ENCODE results near the gene TSPAN4. TPM values are rescaled to one million over a fixed set of nuclear protein-coding genes. Genes with fewer than 3 reads are reported as not detected.

The TSPAN4 gene
- polyA plus RNA-seq, 3 donors = 52.6 to 75.5 (median 63.1) TPM

DNA sequence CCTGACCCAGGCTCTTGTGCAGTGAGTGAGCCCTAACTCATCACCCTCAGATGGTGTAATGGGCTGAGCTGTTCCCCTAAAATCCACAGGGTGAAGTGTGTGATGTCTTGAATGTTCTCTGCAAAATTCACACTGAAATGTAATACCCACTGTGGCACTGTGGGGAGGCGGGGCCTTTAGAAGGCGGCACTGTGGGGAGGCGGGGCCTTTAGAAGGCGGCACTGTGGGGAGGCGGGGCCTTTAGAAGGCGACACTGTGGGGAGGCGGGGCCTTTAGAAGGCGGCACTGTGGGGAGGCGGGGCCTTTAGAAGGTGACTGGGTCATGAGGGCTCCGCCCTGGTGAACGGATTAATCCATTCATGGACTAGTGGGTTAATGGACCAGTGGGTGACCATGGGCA lies 34.9 kb downstream of the TSPAN4 start:
- Histone ChIP-seq H3K79me2 (ENCODE audit: insufficient read depth, low read length) (no peaks in the 10 kb centered on the region), H2AFZ (ENCODE audit: insufficient read depth, low read depth, low read length, poor library complexity, severe bottlenecking) (no peak overlapping the region), H3K27ac (ENCODE audit: low read depth in 1 of 2, low read length in 2 of 2) (no peak overlapping the region), H3K4me3 (replicated peaks in 1 of 3; ENCODE audit: low read depth in 2 of 3, low read length in 3 of 3) (no peak overlapping the region), H3K9ac (ENCODE audit: insufficient read depth, low read length, poor library complexity, severe bottlenecking) (no peak overlapping the region), H3K36me3 (replicated peaks in 1 of 2; ENCODE audit: control insufficient read depth in 1 of 2, insufficient read depth in 2 of 2, low read length in 2 of 2) (peaks cover 3 to 11% of the 10 kb centered on the region in 2 donors), H3K9me3 (replicated peaks in 1 of 2; ENCODE audit: control insufficient read depth in 1 of 2, insufficient read depth in 1 of 2, low read length in 2 of 2) (no peaks in the 10 kb centered on the region), H3K4me1 (ENCODE audit: control insufficient read depth in 1 of 2, insufficient read depth in 2 of 2, low read length in 2 of 2) (no peaks in the 10 kb centered on the region), H3K27me3 (ENCODE audit: control insufficient read depth in 2 of 2, insufficient read depth in 2 of 2, low read length in 2 of 2) (no peaks in the 10 kb centered on the region), H4K20me1 (ENCODE audit: insufficient read depth, low read length) (no peaks in the 10 kb centered on the region), H3K4me2 (replicated peaks; ENCODE audit: extremely low read depth, low read length, poor library complexity, severe bottlenecking) (no peak overlapping the region)
- Mint-ChIP-seq H3K4me3 (no peak overlapping the region), H3K27me3 (ENCODE audit: low read depth in 3 of 3) (peaks cover 0 to 1% (median 1%) of the 10 kb centered on the region in 3 donors), H3K27ac (no peak overlapping the region), H3K9me3 (peaks cover 0 to 2% (median 0%) of the 10 kb centered on the region in 7 donors), H3K36me3 (peaks cover 19 to 38% of the 10 kb centered on the region in 2 donors), H3K4me1 (no peaks in the 10 kb centered on the region)
- intact Hi-C loops (cut with micrococcal nuclease) = no loop called here
- DNase-seq = no peak
- WGBS (ENCODE audit: insufficient coverage) = 95% methylated on average over 7 of the region's 11 CpGs
- no peak for TF ChIP-seq CTCF (IDR thresholded peaks at IDR 0.05)

- Mint-ChIP-seq H3K9me3 (peaks cover 0 to 2% (median 0%) of the 10 kb centered on the region in 7 donors), H3K4me1 (no peaks in the 10 kb centered on the region), H3K4me3 (no peak overlapping the region), H3K27me3 (ENCODE audit: low read depth in 3 of 3) (peaks cover 0 to 4% (median 1%) of the 10 kb centered on the region in 3 donors), H3K36me3 (peaks cover 22 to 49% of the 10 kb centered on the region in 2 donors), H3K27ac (no peak overlapping the region)
- Histone ChIP-seq H3K9ac (ENCODE audit: insufficient read depth, low read length, poor library complexity, severe bottlenecking) (no peak overlapping the region), H3K36me3 (replicated peaks in 1 of 2; ENCODE audit: control insufficient read depth in 1 of 2, insufficient read depth in 2 of 2, low read length in 2 of 2) (peaks cover 3 to 25% of the 10 kb centered on the region in 2 donors), H3K4me1 (ENCODE audit: control insufficient read depth in 1 of 2, insufficient read depth in 2 of 2, low read length in 2 of 2) (no peaks in the 10 kb centered on the region), H3K27ac (ENCODE audit: low read depth in 1 of 2, low read length in 2 of 2) (no peak overlapping the region), H3K9me3 (replicated peaks in 1 of 2; ENCODE audit: control insufficient read depth in 1 of 2, insufficient read depth in 1 of 2, low read length in 2 of 2) (no peaks in the 10 kb centered on the region), H3K79me2 (ENCODE audit: insufficient read depth, low read length) (no peaks in the 10 kb centered on the region), H3K4me2 (replicated peaks; ENCODE audit: extremely low read depth, low read length, poor library complexity, severe bottlenecking) (no peak overlapping the region), H3K4me3 (replicated peaks in 1 of 3; ENCODE audit: low read depth in 2 of 3, low read length in 3 of 3) (no peak overlapping the region), H2AFZ (ENCODE audit: insufficient read depth, low read depth, low read length, poor library complexity, severe bottlenecking) (no peak overlapping the region), H4K20me1 (ENCODE audit: insufficient read depth, low read length) (no peaks in the 10 kb centered on the region), H3K27me3 (ENCODE audit: control insufficient read depth in 2 of 2, insufficient read depth in 2 of 2, low read length in 2 of 2) (no peaks in the 10 kb centered on the region)
- TF ChIP-seq CTCF (IDR thresholded peaks at IDR 0.05) = no peak
- 90% methylated on average over 12 of the region's 14 CpGs for WGBS (ENCODE audit: insufficient coverage)
- intact Hi-C loops (cut with micrococcal nuclease) = no loop called here
- no peak for DNase-seq
These were observed 37.8 kb downstream of the TSPAN4 start for GRCh38 chr11:880447-880846.

Measured in CD14-positive monocyte (primary cell).